RCC 7860 (cell line): Measurements from ENCODE around the gene MFSD12.

Experiments used
- DNase-seq: peaks from one replicate; pipeline ENCODE4 v3.0.0-alpha.2; 2015; ENCODE audit warnings: low spot score
- FAIRE-seq: peaks from 2 replicates; lab custom pipeline; 2012; peaks lifted over from hg19 to GRCh38; lab: Jason Lieb, UNC

The MFSD12 gene

GRCh38 chr19:3563709-3564524, 6.5 kb upstream of the MFSD12 start:
- no peak for FAIRE-seq
- DNase-seq = no peak

GRCh38 chr19:3556978-3557460, 367 bp downstream of the MFSD12 start:
- no peak for FAIRE-seq
- DNase-seq = peak; percentile 46

- FAIRE-seq (no peak), DNase-seq (no peak)
These were observed 886 bp downstream of the MFSD12 start for GRCh38 chr19:3556423-3556977.

- no peak for FAIRE-seq
- DNase-seq = no peak
These were observed 1.5 kb downstream of the MFSD12 start for GRCh38 chr19:3555653-3556422.

DNA sequence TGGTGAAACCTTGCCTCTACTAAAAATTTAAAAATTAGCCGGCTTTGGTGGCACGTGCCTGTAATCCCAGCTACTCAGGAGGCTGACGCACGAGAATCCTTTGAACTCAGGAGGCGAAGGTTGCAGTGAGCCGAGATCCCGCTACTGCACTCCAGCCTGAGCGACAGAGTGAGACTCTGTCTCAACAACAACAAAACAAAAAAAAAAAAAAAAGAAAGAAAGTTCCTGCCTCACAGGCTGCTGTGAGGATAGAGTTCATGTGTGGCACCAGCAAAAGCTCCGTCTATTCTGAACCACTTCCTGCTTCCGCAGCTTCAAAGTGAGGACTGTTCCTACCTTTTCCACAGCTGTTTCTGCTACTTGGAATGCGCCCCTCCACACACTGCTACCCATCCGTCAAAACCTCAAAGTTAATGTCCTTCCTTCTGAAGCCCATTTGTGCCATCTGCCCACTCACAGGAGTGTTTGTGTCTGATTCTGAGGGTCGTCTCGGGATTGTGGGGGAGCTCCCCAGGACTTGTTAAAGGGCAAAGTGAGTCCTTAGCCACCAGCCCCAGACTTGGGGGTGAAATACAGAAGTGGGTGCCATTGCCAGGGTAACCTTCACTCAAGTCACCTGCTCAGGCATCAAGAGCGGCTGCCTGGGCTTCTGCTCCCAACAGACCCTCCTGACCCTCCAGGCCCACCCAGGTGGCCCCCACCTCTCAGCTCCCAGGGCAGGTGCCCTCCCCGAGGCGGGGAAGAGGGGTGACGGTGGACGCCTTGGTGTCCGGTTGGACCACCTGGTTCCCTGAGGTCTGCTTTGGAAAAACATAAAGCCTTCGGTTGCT, 2.9 kb downstream of the MFSD12 start:
- no peak for FAIRE-seq
- DNase-seq = no peak

- no peak for FAIRE-seq
- no peak for DNase-seq
These were observed 5.6 kb downstream of the MFSD12 start for GRCh38 chr19:3551792-3552095.

- FAIRE-seq (no peak), DNase-seq (no peak)
These were observed 6.2 kb downstream of the MFSD12 start for GRCh38 chr19:3550947-3551791.

DNA sequence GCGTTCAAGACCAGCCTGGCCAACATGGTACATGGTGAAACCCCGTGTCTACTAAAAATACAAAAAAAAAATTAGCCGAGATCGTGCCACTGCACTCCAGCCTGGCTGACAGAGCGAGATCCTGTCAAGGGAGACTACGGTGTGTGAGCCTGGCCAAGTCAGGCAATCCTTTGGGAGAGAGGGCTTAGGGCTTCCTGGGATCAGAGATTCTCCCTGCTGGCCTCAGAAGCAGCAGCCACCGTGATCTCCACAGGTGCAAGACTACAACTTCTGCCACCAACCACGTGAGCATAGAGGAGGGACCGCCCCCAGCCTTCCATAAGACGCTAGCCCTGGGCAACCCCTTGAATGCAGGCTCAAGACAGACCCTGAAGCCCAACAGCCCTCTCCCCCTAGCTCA, 7.6 kb downstream of the MFSD12 start:
- no peak for FAIRE-seq
- DNase-seq = no peak

DNA sequence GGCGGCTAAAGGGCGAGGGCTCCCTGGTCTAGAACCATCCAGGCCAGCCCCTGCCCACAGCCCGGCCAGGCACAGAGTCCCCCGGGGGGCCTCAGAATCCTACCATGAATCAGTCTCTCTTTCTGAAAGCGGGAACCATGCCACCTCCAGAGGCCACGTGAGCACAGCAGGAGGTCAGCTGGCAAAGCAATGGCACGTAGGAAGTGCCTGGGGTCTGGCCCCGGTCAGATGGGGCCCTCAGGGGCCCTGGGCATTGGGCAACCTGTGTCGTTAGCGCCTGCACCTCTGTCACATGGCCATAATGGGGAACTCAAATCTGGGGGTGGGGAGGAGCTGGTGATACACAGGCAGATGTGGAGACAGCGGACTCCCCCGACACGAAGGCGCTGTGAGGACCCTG, 8.8 kb downstream of the MFSD12 start:
- DNase-seq (no peak), FAIRE-seq (no peak)

DNA sequence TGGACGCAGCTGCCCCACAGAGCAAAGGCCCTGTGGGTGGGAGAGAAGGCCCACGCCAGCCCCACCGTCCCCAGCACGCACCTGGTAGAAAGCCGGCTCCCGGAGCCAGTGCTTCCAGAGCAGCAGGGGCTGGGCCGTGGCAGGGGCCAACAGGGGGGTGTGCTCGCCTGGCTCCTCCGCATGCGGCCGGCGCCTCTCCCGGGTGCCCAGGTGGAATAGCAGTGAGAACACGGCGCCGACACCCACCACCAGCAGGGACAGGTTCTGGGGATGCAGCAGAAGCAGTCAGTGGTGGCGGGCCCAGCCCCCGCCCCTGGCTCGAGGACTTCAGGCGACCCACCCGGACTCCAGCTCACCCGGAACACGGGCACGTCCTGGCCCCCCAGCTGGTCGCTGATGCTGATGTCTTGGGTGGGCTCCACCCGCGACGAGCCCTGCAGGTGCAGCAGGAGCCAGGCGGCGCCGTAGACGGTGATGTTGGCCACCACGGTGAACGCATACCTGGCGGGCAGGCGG, 9.6 kb downstream of the MFSD12 start:
- DNase-seq (no peak), FAIRE-seq (no peak)

GRCh38 chr19:3547301-3547731, 10.1 kb downstream of the MFSD12 start:
- FAIRE-seq = no peak
- no peak for DNase-seq

DNA sequence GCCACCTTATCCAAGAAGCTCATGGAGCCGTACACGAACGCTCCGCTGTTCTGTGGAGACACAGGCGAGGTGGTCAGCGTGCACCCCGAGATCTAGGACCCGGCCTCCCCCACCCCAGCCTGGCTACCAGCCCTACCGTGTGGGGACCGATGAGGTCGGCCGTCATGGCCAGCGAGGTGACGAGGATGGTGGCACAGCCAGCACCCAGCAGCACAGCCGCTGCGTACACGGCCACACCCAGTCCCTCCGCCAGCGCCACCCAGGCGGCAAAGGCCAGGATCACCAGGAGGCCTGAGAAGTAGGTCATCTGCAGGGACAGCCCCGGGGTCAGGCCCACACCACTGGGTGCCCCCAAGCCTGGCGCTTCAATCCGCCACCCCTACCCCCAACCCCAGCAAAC, 11.3 kb downstream of the MFSD12 start:
- DNase-seq = no peak
- FAIRE-seq = no peak

DNA sequence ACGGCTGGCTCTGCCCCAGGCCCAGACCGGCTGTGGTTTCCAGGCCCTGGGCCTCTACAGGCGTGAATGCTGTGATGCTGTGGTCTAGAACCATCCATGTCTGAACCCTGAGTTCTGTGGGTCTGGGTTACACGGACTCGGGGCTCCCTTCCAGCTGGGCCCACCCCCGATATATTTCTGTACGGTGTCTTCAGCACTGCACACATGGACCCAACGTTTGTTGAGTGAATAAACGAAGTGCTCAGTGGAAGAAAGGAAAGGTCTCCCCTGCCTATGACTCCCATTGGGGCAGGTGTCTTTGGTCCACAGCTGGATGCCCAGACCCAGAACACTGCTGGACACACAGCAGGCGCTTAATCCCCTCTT, 11.7 kb downstream of the MFSD12 start:
- DNase-seq (no peak), FAIRE-seq (no peak)

DNA sequence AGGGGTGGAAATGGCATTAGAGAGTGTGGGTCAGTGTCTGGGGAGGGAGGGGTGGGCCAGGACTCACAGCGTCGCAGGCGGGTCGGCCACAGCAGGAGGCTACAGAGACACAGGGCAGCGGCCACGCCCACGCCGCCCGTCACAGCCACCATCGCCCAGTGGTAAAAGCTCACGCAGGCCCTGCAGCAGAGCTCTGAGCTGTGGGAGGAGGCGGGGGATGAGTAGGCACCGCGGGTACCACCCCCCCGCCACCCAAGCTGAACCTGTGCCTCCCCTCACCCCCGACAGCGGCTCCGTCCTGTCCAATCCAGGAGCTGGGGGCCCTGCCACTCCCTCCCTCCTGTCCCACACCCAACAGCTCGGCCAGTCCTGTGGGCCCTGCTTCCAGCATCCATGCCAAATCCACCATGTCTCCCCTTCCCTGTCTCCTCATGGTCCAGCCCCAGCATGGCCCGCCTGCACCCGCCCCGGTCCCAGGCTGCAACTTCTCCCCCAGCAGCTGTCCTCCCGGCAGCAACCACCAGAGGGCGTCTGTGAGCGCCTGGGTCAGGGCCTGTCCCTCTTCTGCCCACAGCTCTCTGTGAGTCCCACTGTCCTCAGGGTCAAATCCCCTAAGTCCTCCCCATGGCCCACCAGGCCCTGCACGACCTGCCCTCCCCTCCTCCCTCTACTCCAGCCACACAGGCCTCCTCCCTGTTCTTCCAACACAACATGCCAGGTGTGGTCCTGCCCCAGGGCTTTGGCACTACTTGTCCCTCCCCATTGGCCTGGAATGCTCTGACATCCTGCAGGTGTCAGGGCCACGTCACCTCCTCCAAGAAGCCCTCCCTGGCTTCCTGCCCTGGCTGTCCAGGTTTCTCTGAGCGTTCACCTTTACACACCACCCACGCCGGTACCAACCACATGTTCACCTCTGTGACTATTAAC, 12.4 kb downstream of the MFSD12 start:
- no peak for FAIRE-seq

GRCh38 chr19:3544058-3544376, 13.4 kb downstream of the MFSD12 start:
- DNase-seq (no peak), FAIRE-seq (no peak)

More for the DNA sequence above, 12.4 kb downstream of the MFSD12 start:
- peak; percentile 36 for DNase-seq

- FAIRE-seq = no peak
These were observed 14.0 kb downstream of the MFSD12 start for GRCh38 chr19:3543150-3544057.

DNA sequence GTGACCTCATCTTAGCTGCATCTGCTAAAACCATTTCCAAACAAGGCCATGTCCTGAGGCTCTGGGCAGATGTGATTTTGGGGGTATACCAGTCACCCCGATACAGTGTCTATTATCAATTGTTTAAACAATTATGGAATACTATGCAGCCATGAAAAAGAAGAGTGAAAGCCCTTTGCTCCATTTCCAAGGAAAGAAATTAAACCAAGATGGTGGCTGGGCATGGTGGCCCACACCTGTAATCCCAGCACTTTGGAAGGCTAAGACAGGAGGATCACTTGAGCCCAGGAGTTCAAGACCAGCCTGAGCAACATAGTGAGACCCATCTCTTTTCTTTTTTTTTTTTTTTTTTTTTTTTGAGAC, 17.6 kb downstream of the MFSD12 start:
- DNase-seq (no peak), FAIRE-seq (no peak)

More at GRCh38 chr19:3543150-3544057, 14.0 kb downstream of the MFSD12 start:
- DNase-seq = no peak
